Stimulated activated CD8-positive, alpha-beta memory T cell treated with anti-CD3 and anti-CD28 coated beads, Interleukin-4, amount 100 ng/mL, for 4 hours (primary cell): ENCODE data around the gene RNF213.

Experiments
- DNase-seq, 2 donors: peaks; one replicate each; pipeline ENCODE4 v3.0.0-alpha.2; 2020; ENCODE audit warnings: low read depth in 2 of 2, low spot score in 1 of 2

RNF213 gene

GRCh38 chr17:80260791-80261158 lies at the start of gene RNF213:
TSS of gene RNF213 (plus strand) at chr17:80260852. CDS start at chr17:80263682, 2,830 bp downstream.
- DNase-seq, result peak in 1 of 2 donors; percentile 19

GRCh38 chr17:80212109-80212508 lies 48.5 kb upstream of the RNF213 start:
- DNase-seq, result no peak

GRCh38 chr17:80212511-80212910 lies 48.1 kb upstream of the RNF213 start:
- no peak for DNase-seq

- no peak for DNase-seq
Observed at GRCh38 chr17:80212962-80213642, 47.5 kb upstream of the RNF213 start.

- DNase-seq, result no peak
Observed at GRCh38 chr17:80213643-80213975, 47.0 kb upstream of the RNF213 start.

GRCh38 chr17:80214012-80214877 lies 46.4 kb upstream of the RNF213 start:
- DNase-seq, result no peak

- DNase-seq, result no peak
Observed at GRCh38 chr17:80214878-80215210, 45.8 kb upstream of the RNF213 start.

- no peak for DNase-seq
Observed at GRCh38 chr17:80216473-80217456, 43.9 kb upstream of the RNF213 start.

- DNase-seq, result no peak
Observed at GRCh38 chr17:80217703-80218362, 42.8 kb upstream of the RNF213 start.

GRCh38 chr17:80218391-80218790 lies 42.3 kb upstream of the RNF213 start:
- no peak for DNase-seq

GRCh38 chr17:80219013-80219762 lies 41.5 kb upstream of the RNF213 start:
- DNase-seq, result peak; percentile 90 to 92

GRCh38 chr17:80219763-80220053 lies 40.9 kb upstream of the RNF213 start:
- DNase-seq, result no peak

GRCh38 chr17:80220054-80220735 lies 40.5 kb upstream of the RNF213 start, which contains the start of the genes SGSH and SLC26A11:
TSS of gene SGSH (minus strand) at chr17:80220333. CDS start at chr17:80220313, 20 bp downstream.
TSS of gene SLC26A11 (plus strand) at chr17:80220427. CDS start at chr17:80221561, 1,134 bp downstream.
- DNase-seq, result peak; percentile 10 to 22

- DNase-seq, result no peak
Observed at GRCh38 chr17:80220736-80221215, 39.9 kb upstream of the RNF213 start.

- DNase-seq, result no peak
Observed at GRCh38 chr17:80221351-80222105, 39.1 kb upstream of the RNF213 start.

GRCh38 chr17:80222376-80223141 lies 38.1 kb upstream of the RNF213 start:
- no peak for DNase-seq

- no peak for DNase-seq
Observed at GRCh38 chr17:80223142-80223815, 37.4 kb upstream of the RNF213 start.
